Measurements from ENCODE around the gene SLC17A2.

DNA sequence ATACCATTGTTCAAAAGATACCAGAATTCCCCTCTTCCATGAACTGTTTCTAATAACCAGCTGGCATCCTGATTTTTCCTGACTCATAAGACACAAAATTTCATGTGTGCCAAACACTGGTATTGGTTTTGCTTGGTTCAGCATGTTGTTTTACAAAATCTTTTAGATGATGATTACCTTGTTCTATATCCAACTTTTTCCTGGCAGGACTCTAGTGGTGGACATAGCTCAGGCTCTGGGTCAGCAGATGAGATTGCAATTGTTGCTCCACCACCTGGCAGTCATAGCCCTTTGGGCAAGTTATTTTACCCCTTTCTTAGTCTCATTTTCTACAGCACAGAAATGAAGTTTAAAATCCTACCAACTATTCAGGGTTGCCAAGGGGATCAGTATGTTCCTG is 38.3 kb upstream of the SLC17A2 start:
- TF ChIP-seq, protein P1, sequence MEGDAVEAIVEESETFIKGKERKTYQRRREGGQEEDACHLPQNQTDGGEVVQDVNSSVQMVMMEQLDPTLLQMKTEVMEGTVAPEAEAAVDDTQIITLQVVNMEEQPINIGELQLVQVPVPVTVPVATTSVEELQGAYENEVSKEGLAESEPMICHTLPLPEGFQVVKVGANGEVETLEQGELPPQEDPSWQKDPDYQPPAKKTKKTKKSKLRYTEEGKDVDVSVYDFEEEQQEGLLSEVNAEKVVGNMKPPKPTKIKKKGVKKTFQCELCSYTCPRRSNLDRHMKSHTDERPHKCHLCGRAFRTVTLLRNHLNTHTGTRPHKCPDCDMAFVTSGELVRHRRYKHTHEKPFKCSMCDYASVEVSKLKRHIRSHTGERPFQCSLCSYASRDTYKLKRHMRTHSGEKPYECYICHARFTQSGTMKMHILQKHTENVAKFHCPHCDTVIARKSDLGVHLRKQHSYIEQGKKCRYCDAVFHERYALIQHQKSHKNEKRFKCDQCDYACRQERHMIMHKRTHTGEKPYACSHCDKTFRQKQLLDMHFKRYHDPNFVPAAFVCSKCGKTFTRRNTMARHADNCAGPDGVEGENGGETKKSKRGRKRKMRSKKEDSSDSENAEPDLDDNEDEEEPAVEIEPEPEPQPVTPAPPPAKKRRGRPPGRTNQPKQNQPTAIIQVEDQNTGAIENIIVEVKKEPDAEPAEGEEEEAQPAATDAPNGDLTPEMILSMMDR (IDR thresholded peaks at IDR 0.05), result no peak
- no peak for TF ChIP-seq EP300 (IDR thresholded peaks at IDR 0.05)

Data from ovary (tissue), 3 donors.